ENCODE measurements around the gene CAMKV. TPM values are rescaled to one million over a fixed set of nuclear protein-coding genes. Genes with fewer than 3 reads are reported as not detected.
A peak's percentile ranks its signal among the peaks of the same experiment; 100 is the strongest.

CAMKV gene
- total RNA-seq, 2 experiments from 2014 or later, result not detected

GRCh38 chr3:49903451-49904424 lies 34.0 kb upstream of the CAMKV start, which contains the start of gene MST1R:
Gene MST1R, minus strand, starts transcription at chr3:49903873. Its CDS starts 264 bp downstream, at chr3:49903609.
- ATAC-seq (ENCODE audit: low read depth), result peak; percentile 97
- Mint-ChIP-seq H3K4me3 (peak within 1 kb of the TSS; percentile 96), H3K4me1 (peaks cover 24% of the 10 kb centered on the region), H3K27me3 (no peaks in the 10 kb centered on the region), H3K36me3 (peaks cover 2% of the 10 kb centered on the region), H3K9me3 (no peaks in the 10 kb centered on the region), H3K27ac (peak within 1 kb of the TSS; percentile 95)
- peak; percentile 96 for DNase-seq
- POLR2A ChIA-PET, result interaction anchor here (0.6 to 1.8 kb wide), 5 partner anchors 26 to 185 kb away, joined by 3 to 7 read pairs (median 6); partner anchors contain the start of genes AMIGO3, INKA1, MON1A and RBM6

GRCh38 chr3:49902511-49903345 lies 33.0 kb upstream of the CAMKV start:
- H3K27ac Mint-ChIP-seq, result no peak overlapping the region
- DNase-seq (no peak), ATAC-seq (ENCODE audit: low read depth) (no peak)
- H3K36me3 Mint-ChIP-seq, result peaks cover 2% of the 10 kb centered on the region
- POLR2A ChIA-PET, result interaction anchor here (0.6 to 1.1 kb wide), 3 partner anchors 27 to 1203 kb away, joined by 3 to 4 read pairs (median 4); partner anchors contain the start of gene MON1A
- H3K27me3 Mint-ChIP-seq, result no peaks in the 10 kb centered on the region
- H3K9me3 Mint-ChIP-seq, result no peaks in the 10 kb centered on the region
- peaks cover 24% of the 10 kb centered on the region for H3K4me1 Mint-ChIP-seq
- H3K4me3 Mint-ChIP-seq, result peak overlapping the region; percentile 96

DNA sequence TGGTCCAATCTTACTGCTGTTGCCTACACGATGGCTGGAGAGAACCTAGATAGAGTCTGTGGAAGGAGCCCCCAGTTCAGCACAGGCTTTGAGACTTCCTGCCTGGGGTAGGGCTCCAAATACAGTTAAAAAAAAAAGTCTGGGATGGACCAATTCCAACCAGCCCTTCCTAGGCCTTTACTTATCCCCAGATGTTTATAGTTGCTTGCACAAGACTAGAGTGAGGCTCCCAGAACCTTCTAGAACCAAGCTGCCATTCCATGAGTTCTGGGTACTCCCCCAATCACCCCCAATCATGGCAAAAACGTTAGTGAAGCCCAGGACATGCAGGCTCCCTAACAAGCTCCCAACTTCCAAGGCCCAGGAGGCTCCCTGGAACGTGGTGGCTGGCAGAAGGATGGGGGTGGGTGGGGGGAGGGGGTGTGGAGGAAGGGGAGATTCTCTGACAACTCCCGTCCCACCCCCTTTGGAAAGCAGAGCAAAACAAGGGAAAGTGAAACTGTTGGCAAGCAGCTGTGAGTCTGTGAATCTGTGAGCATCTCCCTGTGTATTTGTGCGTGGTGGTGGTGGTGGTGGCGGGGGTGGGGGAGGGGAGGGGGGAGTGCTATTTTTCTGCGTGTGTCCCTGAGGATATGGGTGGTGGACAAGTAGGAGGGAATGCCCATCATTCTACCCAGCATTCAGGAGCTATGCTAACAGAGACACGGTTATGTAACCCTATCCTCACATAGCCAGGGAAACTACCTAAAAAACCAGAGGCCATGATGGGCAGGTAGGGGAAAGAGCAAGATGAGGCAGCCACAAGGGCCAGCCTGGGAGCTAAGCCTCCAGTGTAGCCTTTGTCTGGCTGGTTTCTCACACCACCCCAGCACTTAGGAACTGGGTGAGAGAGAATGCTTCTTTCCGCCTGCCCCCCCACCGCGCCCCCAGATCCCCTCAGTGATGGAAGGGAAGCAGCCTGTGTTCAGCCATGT lies 31.9 kb upstream of the CAMKV start:
- Mint-ChIP-seq H3K27me3 (no peaks in the 10 kb centered on the region), H3K36me3 (peaks cover 2% of the 10 kb centered on the region), H3K4me3 (no peak overlapping the region), H3K9me3 (no peaks in the 10 kb centered on the region), H3K27ac (no peak overlapping the region), H3K4me1 (peaks cover 20% of the 10 kb centered on the region)
- ATAC-seq (ENCODE audit: low read depth) (no peak), DNase-seq (no peak)
- POLR2A ChIA-PET, result interaction anchor here (0.6 to 1.3 kb wide), 3 partner anchors 12 to 1202 kb away, joined by 3 to 4 read pairs (median 3); partner anchors contain the start of gene MON1A

DNA sequence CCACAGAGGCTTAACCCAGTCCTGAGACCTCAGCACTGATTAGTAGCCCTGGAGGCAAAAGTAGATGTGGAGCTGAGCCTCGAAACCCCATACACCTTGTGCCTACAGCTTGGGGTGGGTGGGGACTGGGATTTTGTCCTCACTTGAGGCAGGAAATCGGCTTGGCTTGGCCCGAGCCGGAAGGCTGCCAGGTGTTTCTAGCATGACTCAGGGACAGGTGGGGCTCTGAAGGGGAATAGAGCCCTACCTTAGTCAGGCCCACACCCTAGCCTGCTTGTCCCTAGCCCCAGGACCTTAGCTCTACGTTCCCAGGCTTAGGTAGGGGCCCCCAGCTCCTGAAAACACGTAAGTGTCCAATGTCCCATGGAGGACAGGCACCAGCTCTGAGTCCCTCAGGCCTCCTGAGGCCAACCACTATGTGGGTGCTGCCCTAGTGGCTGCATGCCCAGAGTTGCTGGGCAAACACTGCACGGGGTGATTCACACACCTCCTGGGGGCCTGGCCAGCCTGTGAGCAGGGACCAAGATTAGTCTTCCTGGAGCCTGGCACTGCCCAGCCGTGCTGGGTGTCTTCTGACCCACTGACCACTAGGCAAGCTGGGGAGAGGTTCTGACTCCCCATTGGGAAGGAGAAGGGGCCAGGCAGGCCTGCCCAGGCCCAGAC lies 30.9 kb upstream of the CAMKV start:
- H3K27ac Mint-ChIP-seq, result no peak overlapping the region
- H3K9me3 Mint-ChIP-seq, result no peaks in the 10 kb centered on the region
- H3K36me3 Mint-ChIP-seq, result peaks cover 2% of the 10 kb centered on the region
- POLR2A ChIA-PET, result interaction anchor here (1.3 kb wide), 1 partner anchor 11 kb away, joined by 3 read pairs; no protein-coding TSS in a partner anchor
- DNase-seq (no peak), ATAC-seq (ENCODE audit: low read depth) (no peak)
- H3K4me1 Mint-ChIP-seq, result peaks cover 12% of the 10 kb centered on the region
- H3K4me3 Mint-ChIP-seq, result no peak overlapping the region
- H3K27me3 Mint-ChIP-seq, result no peaks in the 10 kb centered on the region

GRCh38 chr3:49899815-49900214 lies 30.1 kb upstream of the CAMKV start:
- POLR2A ChIA-PET, result interaction anchor here (0.7 kb wide), 1 partner anchor 61 kb away, joined by 3 read pairs; no protein-coding TSS in a partner anchor
- DNase-seq (no peak), ATAC-seq (ENCODE audit: low read depth) (no peak)
- Mint-ChIP-seq H3K27me3 (no peaks in the 10 kb centered on the region), H3K9me3 (no peaks in the 10 kb centered on the region), H3K36me3 (peaks cover 2% of the 10 kb centered on the region), H3K27ac (no peak overlapping the region), H3K4me3 (no peak overlapping the region), H3K4me1 (peaks cover 7% of the 10 kb centered on the region)

- POLR2A ChIA-PET, result no interaction called here
- H3K36me3 Mint-ChIP-seq, result peaks cover 1% of the 10 kb centered on the region
- H3K27me3 Mint-ChIP-seq, result no peaks in the 10 kb centered on the region
These were observed 29.3 kb upstream of the CAMKV start for GRCh38 chr3:49898991-49899390.

DNA sequence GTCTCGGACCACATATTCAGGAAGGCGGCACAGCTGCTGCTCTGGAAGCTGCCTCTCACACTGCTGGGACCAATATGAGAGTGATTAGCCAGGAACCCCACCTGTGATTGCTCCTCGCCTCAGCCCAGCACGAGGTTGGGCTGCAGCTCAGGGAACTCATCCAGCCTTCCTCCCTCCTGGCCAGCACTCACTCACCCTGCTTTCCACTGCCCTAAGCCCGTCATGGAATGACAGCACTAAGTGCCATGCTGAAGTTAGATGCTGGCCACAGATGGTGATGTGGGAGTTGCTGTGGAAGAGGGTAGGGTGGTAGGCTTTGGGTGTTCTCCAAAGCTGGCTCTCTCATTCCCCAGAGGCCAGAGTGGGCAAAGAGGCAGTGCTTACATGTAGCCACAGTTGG lies 26.6 kb upstream of the CAMKV start:
- Mint-ChIP-seq H3K36me3 (no peaks in the 10 kb centered on the region), H3K4me3 (no peak overlapping the region), H3K4me1 (peaks cover 3% of the 10 kb centered on the region), H3K27ac (peak overlapping the region; percentile 8), H3K9me3 (no peaks in the 10 kb centered on the region), H3K27me3 (no peaks in the 10 kb centered on the region)
- DNase-seq, result no peak
- POLR2A ChIA-PET, result no interaction called here
- no peak for ATAC-seq (ENCODE audit: low read depth)

More at GRCh38 chr3:49898991-49899390, 29.3 kb upstream of the CAMKV start:
- Mint-ChIP-seq H3K27ac (no peak overlapping the region), H3K9me3 (no peaks in the 10 kb centered on the region), H3K4me3 (no peak overlapping the region), H3K4me1 (peaks cover 6% of the 10 kb centered on the region)
- no peak for ATAC-seq (ENCODE audit: low read depth)
- no peak for DNase-seq

GRCh38 chr3:49895791-49896190 lies 26.1 kb upstream of the CAMKV start:
- ATAC-seq (ENCODE audit: low read depth), result no peak
- DNase-seq, result no peak
- Mint-ChIP-seq H3K27me3 (no peaks in the 10 kb centered on the region), H3K9me3 (no peaks in the 10 kb centered on the region), H3K4me1 (no peaks in the 10 kb centered on the region), H3K27ac (no peak overlapping the region), H3K36me3 (no peaks in the 10 kb centered on the region), H3K4me3 (no peak overlapping the region)
- POLR2A ChIA-PET, result no interaction called here

DNA sequence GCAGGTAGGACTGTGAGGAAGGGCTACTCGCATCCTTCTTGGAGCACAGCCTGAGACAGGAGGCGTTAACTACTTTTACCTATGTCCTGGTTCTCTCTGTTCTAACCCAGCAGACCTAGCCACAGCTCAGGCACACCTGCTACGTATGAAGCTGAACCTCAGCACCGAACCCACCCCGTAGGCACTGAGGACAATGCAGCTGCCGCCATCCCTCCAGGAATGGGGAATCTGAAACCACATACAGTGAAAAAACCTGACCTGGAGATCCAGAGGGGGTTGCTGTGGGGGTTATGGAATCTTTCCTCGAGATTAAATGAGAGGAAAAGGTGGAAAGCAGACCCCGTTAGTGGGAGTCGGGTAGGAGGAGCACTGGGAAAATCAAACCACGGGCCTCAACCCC lies 19.6 kb upstream of the CAMKV start:
- POLR2A ChIA-PET, result interaction anchor here (0.9 kb wide), 1 partner anchor 12 kb away, joined by 3 read pairs; no protein-coding TSS in a partner anchor
- no peaks in the 10 kb centered on the region for H3K9me3 Mint-ChIP-seq
- DNase-seq (no peak), ATAC-seq (ENCODE audit: low read depth) (no peak)
- H3K27ac Mint-ChIP-seq, result no peak overlapping the region
- no peak overlapping the region for H3K4me3 Mint-ChIP-seq
- H3K27me3 Mint-ChIP-seq, result no peaks in the 10 kb centered on the region
- peaks cover 3% of the 10 kb centered on the region for H3K4me1 Mint-ChIP-seq
- H3K36me3 Mint-ChIP-seq, result no peaks in the 10 kb centered on the region

DNA sequence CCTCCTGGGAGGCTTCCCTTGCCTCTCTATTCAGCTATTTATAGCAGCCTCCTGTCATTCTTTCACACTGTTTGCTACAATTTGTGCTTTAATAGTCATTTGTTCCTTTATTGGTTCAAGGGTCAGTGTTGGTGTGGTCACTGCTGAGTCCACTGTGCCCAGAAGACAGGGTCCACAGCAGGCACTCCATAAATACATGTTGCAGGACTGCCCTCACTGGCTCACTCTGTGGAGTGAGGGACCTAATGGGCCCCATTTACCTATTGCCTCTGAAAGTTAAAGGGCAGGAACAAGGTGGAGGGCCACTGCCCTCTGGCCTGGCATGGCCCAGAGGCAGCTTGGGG lies 17.2 kb upstream of the CAMKV start:
- peaks cover 3% of the 10 kb centered on the region for H3K4me1 Mint-ChIP-seq
- no peaks in the 10 kb centered on the region for H3K36me3 Mint-ChIP-seq
- no peak for DNase-seq
- POLR2A ChIA-PET, result no interaction called here
- peaks cover 3% of the 10 kb centered on the region for H3K27me3 Mint-ChIP-seq
- no peak overlapping the region for H3K27ac Mint-ChIP-seq
- no peaks in the 10 kb centered on the region for H3K9me3 Mint-ChIP-seq
- no peak overlapping the region for H3K4me3 Mint-ChIP-seq
- ATAC-seq (ENCODE audit: low read depth), result no peak

DNA sequence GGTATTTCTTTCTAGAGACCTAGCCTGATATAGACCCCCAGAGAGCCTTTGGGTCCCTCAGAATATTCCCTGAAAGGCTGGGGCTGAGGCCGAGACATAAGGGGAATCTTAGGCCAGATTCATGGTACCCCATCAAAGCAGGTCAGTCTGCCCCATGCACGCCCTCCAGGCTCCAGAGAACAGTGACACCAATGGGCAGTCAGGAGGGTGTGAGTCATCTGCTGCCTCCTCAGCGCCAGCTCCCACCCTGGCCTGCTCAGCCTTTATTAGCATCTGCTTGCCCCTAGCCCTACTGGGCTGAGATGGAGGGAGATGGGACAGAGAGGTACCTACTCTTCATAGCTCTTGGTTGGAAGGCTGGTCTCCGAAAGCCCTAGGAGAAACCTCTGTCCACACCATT lies 14.3 kb upstream of the CAMKV start:
- Mint-ChIP-seq H3K4me3 (no peak overlapping the region), H3K36me3 (no peaks in the 10 kb centered on the region), H3K27me3 (peaks cover 3% of the 10 kb centered on the region), H3K27ac (no peak overlapping the region), H3K9me3 (no peaks in the 10 kb centered on the region), H3K4me1 (no peaks in the 10 kb centered on the region)
- DNase-seq, result no peak
- no peak for ATAC-seq (ENCODE audit: low read depth)
- POLR2A ChIA-PET, result no interaction called here

DNA sequence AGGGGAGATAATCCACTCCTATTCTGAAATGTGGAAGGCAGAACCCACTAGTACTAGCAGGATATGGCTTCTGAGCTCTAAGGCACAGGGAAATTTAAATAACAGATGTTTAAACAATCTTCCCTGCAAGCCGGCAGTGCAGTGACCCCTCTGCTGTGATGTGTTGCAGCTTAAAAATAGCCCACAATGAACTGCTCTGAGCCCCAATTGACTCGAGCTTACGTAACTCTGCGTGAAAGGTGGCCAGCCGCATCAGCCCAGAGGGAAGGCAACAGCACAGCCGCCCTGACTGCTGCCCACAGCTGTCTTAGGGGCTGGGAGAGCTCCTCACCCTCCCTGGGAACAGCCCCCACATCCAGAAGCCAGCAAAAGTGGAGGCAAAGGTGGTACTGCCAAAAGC lies 12.5 kb upstream of the CAMKV start:
- H3K36me3 Mint-ChIP-seq, result no peaks in the 10 kb centered on the region
- H3K27ac Mint-ChIP-seq, result no peak overlapping the region
- H3K4me3 Mint-ChIP-seq, result no peak overlapping the region
- no peaks in the 10 kb centered on the region for H3K9me3 Mint-ChIP-seq
- ATAC-seq (ENCODE audit: low read depth), result no peak
- H3K4me1 Mint-ChIP-seq, result no peaks in the 10 kb centered on the region
- H3K27me3 Mint-ChIP-seq, result peaks cover 3% of the 10 kb centered on the region
- DNase-seq, result no peak
- POLR2A ChIA-PET, result interaction anchor here (0.6 kb wide), 1 partner anchor 66 kb away, joined by 3 read pairs; no protein-coding TSS in a partner anchor

Data from activated naive CD8-positive, alpha-beta T cell treated with anti-CD3 and anti-CD28 coated beads, Interleukin-2, amount 10 ng/mL, durations not matched to agents 7 days and 5 days (primary cell).